ENCODE results near the gene LMO4.

The LMO4 gene

GRCh38 chr1:87358219-87358618, 29.5 kb downstream of the LMO4 start:
- Histone ChIP-seq H3K4me1 (ENCODE audit: control insufficient read depth, insufficient read depth, low read length) (peaks cover 6% of the 10 kb centered on the region), H3K27ac (ENCODE audit: insufficient read depth, low read depth, low read length, poor library complexity, severe bottlenecking) (no peak overlapping the region)

GRCh38 chr1:87359586-87359985, 30.9 kb downstream of the LMO4 start:
- Histone ChIP-seq H3K9me3 (ENCODE audit: control insufficient read depth, low read length) (no peaks in the 10 kb centered on the region), H3K36me3 (ENCODE audit: control insufficient read depth, insufficient read depth, low read length) (no peaks in the 10 kb centered on the region), H3K27ac (ENCODE audit: insufficient read depth, low read depth, low read length, poor library complexity, severe bottlenecking) (no peak overlapping the region), H3K4me1 (ENCODE audit: control insufficient read depth, insufficient read depth, low read length) (peaks cover 6% of the 10 kb centered on the region), H3K4me3 (ENCODE audit: insufficient read depth, low read depth, low read length) (no peak overlapping the region), H3K27me3 (ENCODE audit: control insufficient read depth, insufficient read depth, low read length, poor library complexity, severe bottlenecking) (no peaks in the 10 kb centered on the region)
- 93 to 95% methylated on average over 1 of the region's 1 CpG for WGBS, 2 experiments

More at GRCh38 chr1:87358219-87358618, 29.5 kb downstream of the LMO4 start:
- no peaks in the 10 kb centered on the region for H3K36me3 ChIP-seq (ENCODE audit: control insufficient read depth, insufficient read depth, low read length)
- no peaks in the 10 kb centered on the region for H3K9me3 ChIP-seq (ENCODE audit: control insufficient read depth, low read length)
- 81 to 87% methylated on average over 1 of the region's 1 CpG for WGBS, 2 experiments
- H3K27me3 ChIP-seq (ENCODE audit: control insufficient read depth, insufficient read depth, low read length, poor library complexity, severe bottlenecking) = no peaks in the 10 kb centered on the region
- H3K4me3 ChIP-seq (ENCODE audit: insufficient read depth, low read depth, low read length) = no peak overlapping the region

GRCh38 chr1:87362063-87362833, 33.6 kb downstream of the LMO4 start:
- 90 to 96% methylated on average over 3 to 5 of the region's 5 CpGs for WGBS, 2 experiments
- no peak overlapping the region for H3K27ac ChIP-seq (ENCODE audit: insufficient read depth, low read depth, low read length, poor library complexity, severe bottlenecking)
- no peaks in the 10 kb centered on the region for H3K9me3 ChIP-seq (ENCODE audit: control insufficient read depth, low read length)
- H3K36me3 ChIP-seq (ENCODE audit: control insufficient read depth, insufficient read depth, low read length) = no peaks in the 10 kb centered on the region
- no peaks in the 10 kb centered on the region for H3K27me3 ChIP-seq (ENCODE audit: control insufficient read depth, insufficient read depth, low read length, poor library complexity, severe bottlenecking)
- no peak overlapping the region for H3K4me3 ChIP-seq (ENCODE audit: insufficient read depth, low read depth, low read length)
- peaks cover 6% of the 10 kb centered on the region for H3K4me1 ChIP-seq (ENCODE audit: control insufficient read depth, insufficient read depth, low read length)

- Histone ChIP-seq H3K4me3 (ENCODE audit: insufficient read depth, low read depth, low read length) (no peak overlapping the region), H3K27ac (ENCODE audit: insufficient read depth, low read depth, low read length, poor library complexity, severe bottlenecking) (no peak overlapping the region), H3K36me3 (ENCODE audit: control insufficient read depth, insufficient read depth, low read length) (no peaks in the 10 kb centered on the region), H3K9me3 (ENCODE audit: control insufficient read depth, low read length) (no peaks in the 10 kb centered on the region), H3K27me3 (ENCODE audit: control insufficient read depth, insufficient read depth, low read length, poor library complexity, severe bottlenecking) (no peaks in the 10 kb centered on the region), H3K4me1 (ENCODE audit: control insufficient read depth, insufficient read depth, low read length) (peaks cover 6% of the 10 kb centered on the region)
- 84 to 98% methylated on average over 1 to 2 of the region's 2 CpGs for WGBS, 2 experiments
These were observed 34.2 kb downstream of the LMO4 start for GRCh38 chr1:87362834-87363426.

- 94 to 97% methylated on average over 2 to 3 of the region's 3 CpGs for WGBS, 2 experiments
- H3K27me3 ChIP-seq (ENCODE audit: control insufficient read depth, insufficient read depth, low read length, poor library complexity, severe bottlenecking) = no peaks in the 10 kb centered on the region
- H3K4me1 ChIP-seq (ENCODE audit: control insufficient read depth, insufficient read depth, low read length) = no peaks in the 10 kb centered on the region
These were observed 38.9 kb downstream of the LMO4 start for GRCh38 chr1:87367549-87367948.

GRCh38 chr1:87368907-87369306, 40.2 kb downstream of the LMO4 start:
- no peak overlapping the region for H3K4me3 ChIP-seq (ENCODE audit: insufficient read depth, low read depth, low read length)
- WGBS, 2 experiments = 91 to 100% methylated on average over 1 of the region's 2 CpGs
- no peaks in the 10 kb centered on the region for H3K4me1 ChIP-seq (ENCODE audit: control insufficient read depth, insufficient read depth, low read length)
- no peak overlapping the region for H3K27ac ChIP-seq (ENCODE audit: insufficient read depth, low read depth, low read length, poor library complexity, severe bottlenecking)
- H3K9me3 ChIP-seq (ENCODE audit: control insufficient read depth, low read length) = no peaks in the 10 kb centered on the region
- H3K36me3 ChIP-seq (ENCODE audit: control insufficient read depth, insufficient read depth, low read length) = no peaks in the 10 kb centered on the region
- no peaks in the 10 kb centered on the region for H3K27me3 ChIP-seq (ENCODE audit: control insufficient read depth, insufficient read depth, low read length, poor library complexity, severe bottlenecking)

More at GRCh38 chr1:87367549-87367948, 38.9 kb downstream of the LMO4 start:
- H3K4me3 ChIP-seq (ENCODE audit: insufficient read depth, low read depth, low read length) = no peak overlapping the region
- no peak overlapping the region for H3K27ac ChIP-seq (ENCODE audit: insufficient read depth, low read depth, low read length, poor library complexity, severe bottlenecking)
- H3K36me3 ChIP-seq (ENCODE audit: control insufficient read depth, insufficient read depth, low read length) = no peaks in the 10 kb centered on the region
- no peaks in the 10 kb centered on the region for H3K9me3 ChIP-seq (ENCODE audit: control insufficient read depth, low read length)

GRCh38 chr1:87369736-87370478, 41.2 kb downstream of the LMO4 start:
- 87 to 100% methylated on average over 3 of the region's 3 CpGs for WGBS, 2 experiments
- no peak overlapping the region for H3K4me3 ChIP-seq (ENCODE audit: insufficient read depth, low read depth, low read length)
- no peaks in the 10 kb centered on the region for H3K9me3 ChIP-seq (ENCODE audit: control insufficient read depth, low read length)
- H3K27me3 ChIP-seq (ENCODE audit: control insufficient read depth, insufficient read depth, low read length, poor library complexity, severe bottlenecking) = no peaks in the 10 kb centered on the region
- H3K36me3 ChIP-seq (ENCODE audit: control insufficient read depth, insufficient read depth, low read length) = no peaks in the 10 kb centered on the region
- no peaks in the 10 kb centered on the region for H3K4me1 ChIP-seq (ENCODE audit: control insufficient read depth, insufficient read depth, low read length)
- no peak overlapping the region for H3K27ac ChIP-seq (ENCODE audit: insufficient read depth, low read depth, low read length, poor library complexity, severe bottlenecking)

GRCh38 chr1:87370544-87370943, 41.9 kb downstream of the LMO4 start:
- Histone ChIP-seq H3K9me3 (ENCODE audit: control insufficient read depth, low read length) (no peaks in the 10 kb centered on the region), H3K27me3 (ENCODE audit: control insufficient read depth, insufficient read depth, low read length, poor library complexity, severe bottlenecking) (no peaks in the 10 kb centered on the region), H3K27ac (ENCODE audit: insufficient read depth, low read depth, low read length, poor library complexity, severe bottlenecking) (no peak overlapping the region), H3K4me3 (ENCODE audit: insufficient read depth, low read depth, low read length) (no peak overlapping the region), H3K36me3 (ENCODE audit: control insufficient read depth, insufficient read depth, low read length) (no peaks in the 10 kb centered on the region), H3K4me1 (ENCODE audit: control insufficient read depth, insufficient read depth, low read length) (no peaks in the 10 kb centered on the region)
- WGBS, 2 experiments = 57 to 61% methylated on average over 5 of the region's 5 CpGs

GRCh38 chr1:87379306-87379705, 50.6 kb downstream of the LMO4 start:
- no peaks in the 10 kb centered on the region for H3K4me1 ChIP-seq (ENCODE audit: control insufficient read depth, insufficient read depth, low read length)
- no peaks in the 10 kb centered on the region for H3K9me3 ChIP-seq (ENCODE audit: control insufficient read depth, low read length)
- H3K4me3 ChIP-seq (ENCODE audit: insufficient read depth, low read depth, low read length) = no peak overlapping the region
- H3K27me3 ChIP-seq (ENCODE audit: control insufficient read depth, insufficient read depth, low read length, poor library complexity, severe bottlenecking) = no peaks in the 10 kb centered on the region
- no peak overlapping the region for H3K27ac ChIP-seq (ENCODE audit: insufficient read depth, low read depth, low read length, poor library complexity, severe bottlenecking)
- H3K36me3 ChIP-seq (ENCODE audit: control insufficient read depth, insufficient read depth, low read length) = no peaks in the 10 kb centered on the region

- no peaks in the 10 kb centered on the region for H3K36me3 ChIP-seq (ENCODE audit: control insufficient read depth, insufficient read depth, low read length)
- H3K4me1 ChIP-seq (ENCODE audit: control insufficient read depth, insufficient read depth, low read length) = no peaks in the 10 kb centered on the region
- no peak overlapping the region for H3K27ac ChIP-seq (ENCODE audit: insufficient read depth, low read depth, low read length, poor library complexity, severe bottlenecking)
- 88 to 92% methylated on average over 5 of the region's 5 CpGs for WGBS, 2 experiments
- H3K9me3 ChIP-seq (ENCODE audit: control insufficient read depth, low read length) = no peaks in the 10 kb centered on the region
- H3K27me3 ChIP-seq (ENCODE audit: control insufficient read depth, insufficient read depth, low read length, poor library complexity, severe bottlenecking) = no peaks in the 10 kb centered on the region
- no peak overlapping the region for H3K4me3 ChIP-seq (ENCODE audit: insufficient read depth, low read depth, low read length)
These were observed 57.6 kb downstream of the LMO4 start for GRCh38 chr1:87386217-87386790.
